Stimulated activated CD4-positive, alpha-beta T cell treated with anti-CD3 and anti-CD28 coated beads, Interleukin-12 subunit alpha, Interleukin-12 subunit beta, amount 100 ng/mL, for 48 hours (primary cell): ENCODE measurements around the gene ITM2C.

Experiments used
- DNase-seq, 3 donors: peaks; one replicate each; pipeline ENCODE4 v3.0.0-alpha.2; 2020; ENCODE audit warnings: low read depth in 2 of 3, low spot score in 1 of 3

ITM2C gene

DNA sequence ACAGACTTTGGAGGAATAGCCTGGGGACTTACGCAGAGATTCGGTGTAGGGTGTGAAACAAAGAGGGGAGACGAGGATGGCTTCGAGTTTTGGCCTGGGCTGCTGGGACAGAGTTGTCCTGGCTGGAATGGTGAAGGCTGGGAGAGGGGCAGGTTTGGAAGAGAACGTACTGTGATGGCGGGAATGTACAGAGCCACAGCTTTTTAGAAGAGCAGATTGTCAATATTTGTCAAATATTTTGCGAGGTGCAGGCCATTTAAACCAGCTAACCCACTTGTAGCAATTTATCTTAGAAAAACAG is 14.4 kb upstream of the ITM2C start:
- DNase-seq: no peak

DNA sequence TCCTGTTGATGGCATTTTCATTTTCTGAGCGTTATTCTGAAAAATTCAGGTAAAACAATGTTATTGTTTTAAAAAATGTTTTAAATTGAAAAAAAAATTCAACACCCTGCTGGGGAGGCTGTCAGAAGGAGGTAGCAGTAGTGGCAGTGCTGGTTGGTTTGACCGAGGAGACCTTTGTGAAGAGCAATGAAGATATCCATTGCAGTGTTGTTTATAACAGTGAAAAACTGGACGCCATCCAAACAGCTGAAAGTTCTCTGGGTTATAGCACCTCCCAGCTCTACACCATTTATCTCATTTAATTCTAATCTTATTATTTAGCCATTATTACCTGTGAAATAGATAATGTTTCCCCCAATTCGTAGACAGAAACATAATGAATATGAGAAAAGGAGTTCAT is 12.6 kb upstream of the ITM2C start:
- DNase-seq: no peak

DNA sequence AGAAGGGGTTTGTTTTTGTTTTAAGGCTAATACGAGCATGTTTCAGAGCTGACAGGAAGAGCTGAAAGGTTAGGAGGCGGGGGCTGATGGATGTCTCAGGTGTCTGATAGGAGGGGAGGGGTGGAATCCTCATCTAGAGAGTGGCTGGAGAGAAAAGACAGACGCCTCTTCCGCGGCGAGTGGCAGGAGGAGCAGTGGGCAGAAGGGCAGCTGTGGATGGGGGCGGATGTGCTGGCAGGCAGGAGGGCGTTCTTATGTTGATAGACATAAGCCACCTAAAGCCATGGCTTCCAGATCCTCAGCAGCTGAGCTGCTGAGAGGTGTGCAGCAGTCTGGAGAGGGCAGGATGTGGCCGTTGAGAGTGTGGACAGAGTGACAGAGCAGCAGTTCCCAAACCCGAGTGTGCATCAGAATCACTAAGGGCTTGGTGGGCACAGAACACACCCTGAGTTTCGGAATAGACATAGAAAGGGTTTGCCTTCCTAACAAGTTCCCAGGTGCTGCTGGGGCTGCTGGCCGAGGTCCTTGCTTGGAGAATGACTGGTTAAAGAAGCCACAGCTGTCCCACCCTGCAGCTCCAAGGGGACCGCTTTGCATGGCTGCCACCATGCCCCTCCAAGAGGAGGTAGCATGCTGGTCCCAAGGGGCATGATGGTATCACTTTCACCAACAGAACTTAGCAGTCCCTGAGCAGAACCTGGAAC is 3.0 kb upstream of the ITM2C start:
- no peak for DNase-seq

DNA sequence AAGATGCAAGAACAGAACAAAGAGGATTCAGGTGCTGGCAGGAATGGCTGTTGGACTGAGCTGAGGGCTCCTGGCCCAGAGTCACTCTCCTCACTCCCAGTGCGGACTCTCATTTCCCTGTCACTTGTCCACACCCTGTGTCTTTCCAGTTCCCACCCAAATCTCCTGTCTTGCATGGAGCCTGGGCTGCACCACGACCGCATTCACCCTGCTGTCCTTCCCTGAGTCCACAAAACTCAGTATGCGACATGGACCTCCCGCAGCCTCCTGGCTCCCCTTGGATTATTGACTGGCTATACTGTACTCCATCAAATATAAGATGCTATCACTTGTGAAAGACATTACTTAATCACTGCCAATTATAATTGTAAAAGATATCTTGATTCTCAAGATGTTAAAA is 2.5 kb upstream of the ITM2C start:
- DNase-seq: no peak

DNA sequence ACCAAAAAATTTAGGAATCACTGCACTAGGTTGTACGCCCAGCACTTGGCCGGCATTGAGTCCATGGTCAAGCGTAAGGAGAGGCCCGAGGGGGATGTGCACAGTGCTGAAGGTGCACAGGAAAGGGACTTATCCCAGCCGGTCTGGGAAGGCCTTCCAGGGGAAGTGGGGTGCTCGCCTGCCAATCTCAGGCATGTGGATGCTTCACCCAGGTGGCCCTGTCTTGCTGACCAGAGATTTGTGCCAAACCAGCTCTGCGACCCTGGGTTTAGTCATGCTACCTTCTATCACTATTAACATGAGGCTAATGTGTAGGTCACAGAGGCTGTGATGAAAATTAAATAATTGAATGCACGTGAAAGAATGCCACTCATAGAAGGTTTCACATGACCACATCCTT is 1.7 kb upstream of the ITM2C start:
- no peak for DNase-seq

DNA sequence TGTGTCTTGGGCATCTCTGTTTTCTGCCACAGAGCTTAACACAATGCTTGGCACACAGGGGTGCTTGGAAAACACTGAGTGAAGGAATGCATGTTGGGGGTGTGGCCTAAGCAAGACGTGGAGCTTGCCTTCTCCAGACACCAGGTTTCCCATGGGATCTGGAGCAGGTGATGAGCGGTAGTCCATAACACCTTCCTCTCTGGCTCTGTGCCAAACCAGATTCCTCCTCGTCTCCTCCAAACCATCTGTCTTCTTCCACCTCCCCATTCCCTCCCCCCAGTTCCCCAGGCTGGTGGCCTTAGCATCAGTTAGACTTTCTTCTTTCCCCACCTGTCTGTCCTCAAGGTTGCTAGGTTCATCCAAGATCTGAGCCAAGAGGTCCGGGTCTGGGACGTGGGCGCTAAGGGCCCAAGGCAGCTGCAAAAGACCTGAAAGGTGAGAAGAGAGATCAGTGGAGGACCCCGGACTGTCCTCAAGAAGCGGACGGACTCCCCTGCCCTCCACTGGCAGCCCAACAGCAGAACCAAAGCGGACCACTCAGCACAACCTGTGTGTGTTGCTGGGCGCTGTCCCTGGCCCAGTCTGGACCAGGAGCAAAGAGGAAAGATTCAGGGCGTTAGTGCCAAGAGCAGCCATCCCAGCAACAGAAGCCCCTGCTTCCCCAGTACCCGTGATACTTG is 1.2 kb upstream of the ITM2C start:
- no peak for DNase-seq

DNA sequence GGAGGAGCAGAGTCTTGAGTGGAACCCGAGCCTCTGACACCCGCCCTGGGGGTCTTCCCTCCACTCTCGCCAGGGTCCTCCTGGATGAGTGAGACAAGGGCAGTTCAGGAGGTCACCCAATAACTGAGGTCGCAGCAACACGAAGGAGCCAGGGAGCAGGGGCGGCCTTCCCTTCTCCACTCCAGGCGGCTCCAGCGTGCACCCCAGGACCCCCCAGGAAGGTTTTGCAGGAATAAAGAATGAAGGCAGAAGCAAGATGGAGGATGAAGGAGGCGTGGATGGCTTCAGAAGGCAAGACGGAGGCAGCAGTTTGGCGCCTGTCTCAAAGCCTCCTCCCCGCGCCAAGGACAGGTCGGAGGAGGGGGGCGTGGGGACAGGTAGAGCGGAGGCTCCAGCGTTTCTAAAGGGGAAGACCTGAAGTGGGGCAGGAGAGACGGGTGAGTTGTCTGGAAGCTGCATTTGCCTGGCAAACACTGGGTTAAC is 579 bp upstream of the ITM2C start:
- no peak for DNase-seq

DNA sequence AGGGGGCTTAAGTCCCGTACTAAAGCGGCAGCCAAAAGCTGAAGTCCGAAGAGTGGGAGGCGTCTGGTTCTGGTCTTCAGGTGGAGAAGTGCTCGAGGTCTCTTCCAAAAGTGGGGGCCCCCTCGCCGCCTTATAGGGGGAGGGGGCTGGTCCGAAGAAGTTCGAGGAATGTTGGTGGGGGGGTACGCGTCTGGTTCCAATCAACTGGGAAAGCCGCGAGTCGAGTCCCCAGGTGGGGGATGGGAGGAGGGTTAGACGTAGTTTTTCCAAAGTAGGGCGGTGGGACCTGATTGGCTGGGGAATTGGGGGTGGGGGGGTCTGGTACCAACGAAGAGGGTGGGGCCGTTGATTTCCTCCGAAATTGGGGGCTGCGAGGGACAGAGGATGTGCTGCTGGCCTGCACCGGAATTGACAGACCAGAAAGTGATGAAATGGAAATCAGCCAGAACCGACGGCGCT is 594 bp downstream of the ITM2C start:
- no peak for DNase-seq

DNA sequence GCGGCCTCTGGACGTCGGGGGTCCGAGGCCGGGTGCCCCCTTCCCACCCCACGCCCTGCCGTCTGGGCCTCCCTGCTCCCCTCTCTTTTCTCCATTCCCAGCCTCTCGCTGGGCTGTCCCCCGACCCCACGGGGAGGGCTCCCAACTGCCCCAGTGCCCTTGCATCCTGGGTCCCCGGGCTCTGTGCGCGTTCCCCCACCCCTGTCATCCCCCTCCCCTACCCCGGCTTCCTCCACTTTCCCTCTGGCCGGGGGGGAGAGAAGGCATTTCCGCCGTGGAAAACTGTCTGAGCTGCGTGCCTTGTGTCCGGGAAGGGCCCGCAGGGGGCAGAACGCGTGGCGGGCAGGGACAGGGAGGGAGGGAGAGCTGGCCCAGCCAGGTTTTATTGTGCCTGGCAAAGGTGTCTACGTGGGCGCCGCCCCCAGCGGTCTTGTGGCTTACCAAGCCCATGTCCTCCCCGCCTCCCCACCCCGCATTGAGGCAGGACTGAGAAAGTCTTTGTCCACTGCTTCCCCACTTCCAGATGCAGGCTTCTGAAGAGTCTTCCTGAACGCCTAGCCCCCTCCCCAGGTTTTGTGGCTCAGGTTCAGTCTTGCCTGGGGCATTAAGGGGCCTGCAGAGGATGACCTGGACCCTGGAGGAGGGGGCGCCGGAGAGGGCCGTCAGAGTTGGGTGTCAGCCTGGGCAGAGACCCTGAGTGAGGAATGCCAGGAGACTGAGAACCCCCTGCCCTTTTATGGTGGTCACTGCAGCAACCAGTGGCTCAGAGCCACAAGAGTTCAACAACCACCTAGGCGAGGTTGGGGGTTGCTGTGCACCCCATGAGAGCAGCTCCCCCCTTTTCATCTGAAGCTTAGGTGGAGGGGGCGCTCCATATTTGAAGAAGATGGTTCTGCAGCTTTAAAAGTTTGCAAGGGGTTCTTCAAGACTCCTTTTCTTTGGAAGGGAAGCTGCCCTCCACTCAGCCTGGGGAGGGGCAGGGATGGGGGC is 1.3 kb downstream of the ITM2C start:
- DNase-seq: no peak

DNA sequence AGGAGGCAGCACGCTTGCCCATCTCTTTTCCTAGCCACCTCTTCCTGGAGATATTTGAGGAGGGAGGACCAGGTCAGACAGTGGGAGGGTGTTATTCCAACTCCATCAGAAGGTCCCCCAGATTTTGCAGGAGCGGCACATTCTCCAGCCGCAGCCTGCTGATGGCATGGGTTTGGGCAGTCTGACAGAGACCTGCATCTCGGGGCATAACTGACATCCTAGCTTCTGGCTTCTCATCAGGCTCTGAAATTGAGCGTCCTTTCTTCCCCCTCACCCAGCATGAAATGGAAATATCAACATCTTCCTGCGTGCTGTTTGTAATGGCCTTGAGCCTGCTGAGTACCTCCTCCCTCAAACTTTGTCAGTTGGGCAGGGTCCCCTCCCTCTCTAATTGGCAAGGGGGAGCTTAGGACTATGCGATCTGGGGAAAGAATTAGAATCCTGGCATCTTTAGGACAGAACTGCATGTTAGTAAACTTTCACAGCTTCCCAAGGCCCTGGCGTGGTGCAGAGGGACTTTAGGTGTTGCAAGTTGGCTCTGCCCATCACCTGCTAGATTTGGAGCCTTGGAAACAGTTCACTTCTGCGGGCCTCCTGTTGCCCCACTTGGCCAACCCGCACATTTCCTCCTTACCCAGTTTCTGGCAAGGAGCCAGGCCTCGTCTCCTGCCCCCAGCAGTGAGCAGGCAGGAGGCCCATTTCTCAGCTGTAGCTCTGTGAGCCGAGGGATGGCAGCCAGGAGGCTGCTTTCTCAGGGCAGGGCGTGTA is 2.2 kb downstream of the ITM2C start:
- no peak for DNase-seq

DNA sequence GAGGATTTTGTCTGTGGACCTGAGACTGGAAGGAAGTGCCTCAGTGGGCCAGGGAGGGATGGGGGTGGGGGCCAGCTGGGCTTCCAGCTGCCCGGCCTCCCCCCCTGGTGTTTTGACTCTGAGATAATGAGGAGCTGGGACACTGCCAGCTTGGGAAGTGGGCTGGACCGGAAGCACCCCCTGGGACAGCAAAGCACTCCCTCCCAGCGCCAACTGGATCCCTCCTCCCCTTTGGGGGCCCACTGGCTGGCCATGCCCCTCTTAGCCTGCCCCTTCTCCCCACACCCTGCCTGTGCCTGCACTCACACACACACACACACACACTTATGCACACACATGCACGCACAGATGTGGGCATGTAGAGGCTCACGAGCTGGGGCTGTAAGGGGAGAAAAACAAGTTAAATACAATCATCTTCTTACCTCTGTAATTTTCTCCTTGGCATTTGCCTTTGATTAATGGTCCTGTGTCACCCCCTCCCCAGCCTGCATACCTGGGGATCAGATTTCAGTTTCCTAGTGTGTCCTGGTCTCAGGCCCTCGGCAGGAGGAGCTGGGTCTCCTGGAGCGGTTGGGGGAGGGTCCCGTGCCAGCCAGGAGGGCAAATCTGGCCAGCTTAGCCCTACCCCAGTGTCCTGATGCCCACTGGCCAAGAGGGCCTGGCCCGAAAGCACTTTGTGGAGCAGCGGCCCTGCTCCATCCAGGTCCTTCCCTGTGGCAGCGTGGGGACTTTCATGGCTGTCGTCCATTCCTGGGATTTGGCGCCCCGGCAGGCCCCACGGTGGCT is 3.6 kb downstream of the ITM2C start:
- DNase-seq: no peak

DNA sequence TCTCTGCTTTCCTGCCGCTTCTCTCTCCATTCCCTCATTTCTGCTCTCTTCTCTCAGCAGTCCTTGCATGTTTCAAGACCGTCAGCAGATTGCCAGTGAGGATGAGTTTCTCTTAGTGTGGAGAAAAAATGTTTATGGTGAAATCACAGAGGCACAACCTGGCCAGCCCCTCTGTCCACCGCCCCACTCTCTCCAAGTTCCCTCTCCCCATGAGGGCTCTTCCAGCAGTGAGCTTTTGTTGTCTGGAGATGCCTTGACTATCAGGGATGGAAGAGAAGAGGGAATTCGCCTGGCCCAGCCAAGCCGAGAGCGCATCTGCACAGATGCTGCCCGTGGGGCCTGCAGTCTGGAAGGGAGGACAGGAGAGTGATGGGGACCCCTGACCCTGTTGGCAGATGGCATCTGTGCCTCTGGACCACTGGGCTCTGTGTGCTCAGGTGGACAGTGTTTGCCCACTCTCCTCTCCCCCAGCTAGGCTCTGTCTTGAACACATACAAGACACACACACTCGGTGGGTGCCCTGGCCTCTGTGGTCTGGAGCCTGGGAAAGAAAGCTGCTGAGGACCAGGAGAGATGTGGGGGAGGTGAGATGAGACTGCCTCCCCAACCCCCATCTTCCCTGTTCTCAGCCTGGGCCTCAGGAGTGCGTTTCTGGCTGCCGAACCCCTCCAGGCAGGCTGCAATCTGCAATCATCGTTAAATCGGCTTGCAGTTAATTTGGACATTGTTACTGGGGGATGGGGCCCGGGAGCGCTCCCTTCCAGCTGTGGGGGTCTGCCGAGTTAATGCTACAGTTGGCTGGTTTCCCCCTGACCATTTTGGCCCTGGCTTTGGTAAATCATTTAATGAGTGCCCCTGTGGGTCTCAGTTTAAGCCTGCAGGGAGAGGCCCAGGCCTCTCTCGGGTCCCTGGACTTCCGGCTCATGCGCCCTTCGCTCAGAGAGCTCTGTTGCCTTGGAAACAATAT is 4.5 kb downstream of the ITM2C start:
- no peak for DNase-seq

DNA sequence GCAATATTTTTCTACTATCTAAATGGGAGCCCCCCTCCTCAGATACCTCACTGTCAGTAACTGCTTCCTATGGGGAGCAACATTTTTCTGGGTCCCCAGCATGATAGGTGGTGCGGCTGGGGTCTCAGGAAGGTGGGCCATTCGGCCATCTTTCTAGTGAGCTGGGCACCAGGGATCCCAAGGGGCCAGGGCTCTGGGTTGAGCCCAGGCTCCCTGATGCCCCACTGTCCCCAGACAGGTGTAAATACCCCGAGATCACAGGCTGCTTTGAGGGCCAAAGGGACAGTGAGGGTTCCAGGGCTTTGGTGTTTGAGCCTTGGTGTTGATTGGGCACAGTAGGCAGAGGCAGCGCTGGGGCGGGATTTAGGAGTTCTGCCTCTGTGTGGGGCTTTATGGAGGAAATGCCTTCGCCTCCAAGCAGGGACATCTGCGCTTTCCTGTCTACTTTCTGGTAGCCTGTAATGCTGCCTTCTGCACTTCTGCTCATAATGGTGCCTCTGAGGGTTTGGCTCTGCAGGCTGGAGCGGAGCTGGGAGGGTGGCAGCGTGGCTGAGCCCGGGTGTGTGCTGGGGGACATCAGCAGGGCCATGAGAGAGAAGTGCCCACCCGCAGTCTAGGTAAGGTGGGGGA is 5.3 kb downstream of the ITM2C start:
- no peak for DNase-seq

DNA sequence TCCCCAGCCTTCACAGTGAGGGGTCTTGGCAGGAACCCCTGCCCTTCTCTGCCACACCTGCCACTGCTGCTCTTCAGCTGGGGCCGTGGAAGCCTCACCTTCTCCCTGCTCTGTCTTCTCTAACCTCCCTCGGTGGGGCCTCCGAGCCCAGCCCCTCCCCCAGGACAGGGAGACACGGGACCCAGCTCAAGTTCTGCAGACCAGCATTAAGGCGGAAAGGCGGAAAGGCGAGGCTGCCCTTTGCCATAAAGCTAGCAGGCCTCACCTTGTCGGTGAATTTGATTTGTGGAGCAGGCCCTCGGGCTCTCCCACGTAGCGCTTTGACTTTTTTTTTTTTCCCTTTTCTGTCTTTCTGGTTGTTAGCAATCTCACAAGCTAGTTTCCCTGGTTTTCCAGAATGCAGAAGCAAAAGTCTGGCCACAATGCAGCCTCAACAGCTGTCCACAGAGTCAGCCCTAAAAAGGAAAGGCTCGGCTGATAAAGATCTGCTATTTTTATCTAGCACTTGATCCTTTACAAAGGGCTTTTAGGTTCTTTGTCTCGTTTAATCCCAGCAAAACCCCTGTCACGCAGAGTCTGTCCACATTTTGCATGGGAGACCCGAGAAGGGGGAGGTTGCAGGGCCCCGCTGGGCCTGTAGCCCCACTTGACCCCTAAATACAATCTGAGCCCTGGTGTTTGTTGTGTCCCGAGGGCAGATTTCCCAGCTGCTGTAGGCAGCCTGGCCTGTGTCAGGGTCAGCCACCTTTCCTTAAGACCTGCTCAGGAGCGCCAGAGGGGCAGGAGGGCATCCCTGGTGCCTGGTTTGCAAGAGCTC is 6.0 kb downstream of the ITM2C start:
- DNase-seq: no peak

DNA sequence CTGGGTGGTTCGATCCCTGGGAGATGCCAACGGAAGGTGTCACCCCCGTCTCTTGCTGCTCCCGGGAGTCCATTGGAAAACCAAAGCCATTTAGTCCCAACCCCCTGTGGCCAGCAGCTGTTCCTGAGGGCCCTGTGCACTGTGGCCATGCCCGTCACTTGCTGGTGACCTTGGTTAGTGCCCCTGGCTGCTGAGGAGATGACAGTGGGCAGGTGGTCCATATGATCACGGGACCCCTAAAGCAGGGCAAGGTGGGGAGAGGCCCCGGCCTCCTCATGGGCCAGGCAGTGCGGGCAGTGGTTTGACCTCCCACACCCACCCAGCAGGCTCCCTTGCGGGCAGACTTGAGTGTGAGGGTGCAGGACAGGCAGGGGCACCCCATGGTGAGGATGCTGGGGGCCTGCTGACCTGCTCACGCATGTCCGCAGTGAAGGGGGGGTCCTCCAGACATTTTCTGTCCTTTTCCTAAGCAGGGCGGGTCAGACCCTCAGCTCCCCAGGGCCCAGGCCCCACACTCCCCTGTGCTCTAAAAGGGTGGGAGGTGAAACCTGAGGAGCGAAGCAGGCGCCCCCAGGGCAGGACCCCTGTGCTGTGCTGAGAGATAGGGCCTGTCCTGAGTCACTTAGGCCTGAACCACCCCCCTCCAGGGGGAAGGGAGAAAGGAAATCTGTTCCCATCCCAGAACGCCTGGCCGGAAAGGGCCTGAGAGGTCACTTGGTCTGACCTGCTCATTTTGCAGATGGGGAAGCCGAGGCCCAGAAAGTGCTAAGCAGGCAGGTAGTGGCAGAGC is 6.8 kb downstream of the ITM2C start:
- DNase-seq: no peak

DNA sequence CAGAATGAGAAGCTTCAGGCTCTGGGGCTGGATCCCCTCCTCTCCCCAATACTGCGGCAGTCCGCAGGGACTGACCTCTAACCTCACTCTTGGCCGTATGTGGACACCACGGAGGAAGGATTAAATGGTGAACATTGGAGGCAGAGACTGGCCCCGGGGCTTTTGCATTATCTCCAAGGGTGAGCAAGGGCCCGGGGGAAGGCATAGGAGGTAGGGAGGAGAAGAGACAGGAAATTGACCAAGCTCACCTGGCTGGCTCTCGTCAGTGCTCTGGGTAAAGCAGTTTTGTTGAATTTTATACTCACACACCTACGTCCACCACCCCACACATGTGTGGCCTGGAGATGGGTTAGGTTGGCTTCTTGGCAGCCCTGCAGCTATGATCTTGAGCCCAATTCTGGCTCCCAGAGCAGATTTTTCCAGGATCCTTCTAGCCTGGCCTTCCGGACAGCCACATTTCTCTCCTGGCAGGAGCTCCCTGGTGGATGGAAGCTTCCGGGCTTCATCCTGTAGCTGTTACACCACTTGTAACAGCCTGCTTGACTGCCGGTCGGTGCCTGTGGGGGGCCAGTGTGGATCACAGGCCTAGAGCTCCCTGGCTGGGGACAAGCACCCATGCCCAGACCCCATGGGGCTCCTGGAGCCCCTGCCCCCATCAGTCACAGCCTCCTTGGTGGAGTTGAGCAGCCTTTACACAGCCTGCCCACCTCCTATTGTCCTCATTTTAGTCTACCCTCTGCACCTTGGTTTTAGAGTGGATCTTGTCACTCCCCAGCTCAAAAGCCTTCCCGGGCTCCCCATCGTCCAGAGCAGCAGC is 7.6 kb downstream of the ITM2C start:
- no peak for DNase-seq
